HepG2 (cell line): ENCODE measurements around the gene PDGFA. TPM values are rescaled to one million over a fixed set of nuclear protein-coding genes. Genes with fewer than 3 reads are reported as not detected.

Experiments
- AHDC1 ChIP-seq: sonication (generic); formaldehyde crosslinking; IDR thresholded peaks from 2 replicates; pipeline ENCODE4 v1.5.1; 2020; ENCODE audit warnings: mild to moderate bottlenecking, missing genetic modification reagents, borderline replicate concordance
- ATRX ChIP-seq: sonication (generic); formaldehyde crosslinking; IDR thresholded peaks from 2 replicates; pipeline ENCODE4 v1.4.0; 2020; ENCODE audit warnings: missing genetic modification reagents, borderline replicate concordance
- KDM2A ChIP-seq: sonication (generic); formaldehyde crosslinking; IDR thresholded peaks from 2 replicates; pipeline ENCODE4 v1.4.0; 2020; ENCODE audit warnings: low read depth, missing genetic modification reagents, borderline replicate concordance
- MYNN ChIP-seq: sonication (generic); formaldehyde crosslinking; IDR thresholded peaks from 2 replicates; pipeline ENCODE4 v1.4.0; 2020; ENCODE audit warnings: mild to moderate bottlenecking, low read depth, missing genetic modification reagents
- PTBP1 ChIP-seq: fragments of 200-400 bp; formaldehyde crosslinking; IDR thresholded peaks from 2 replicates; pipeline ENCODE4 v1.6.1; 2018; ENCODE audit warnings: low read length, low read depth; ENCODE audit not compliant: poor library complexity, severe bottlenecking
- REST ChIP-seq, 2 experiments: IDR thresholded peaks; 2 replicates each; pipeline ENCODE4 v1.6.1; 2011 to 2012; ENCODE audit warnings: low read length in 2 of 2, borderline replicate concordance in 1 of 2, low read depth in 1 of 2, mild to moderate bottlenecking in 1 of 2, moderate library complexity in 1 of 2
- SCMH1 ChIP-seq: sonication (generic); formaldehyde crosslinking; IDR thresholded peaks from 2 replicates; pipeline ENCODE4 v1.9.0; 2021; ENCODE audit warnings: missing genetic modification reagents, mild to moderate bottlenecking, borderline replicate concordance
- SYNCRIP ChIP-seq: fragments of 200-400 bp; formaldehyde crosslinking; IDR thresholded peaks from 2 replicates; pipeline ENCODE4 v1.6.1; 2018; ENCODE audit warnings: mild to moderate bottlenecking, low read depth, low read length; ENCODE audit not compliant: insufficient read depth
- TSC22D2 ChIP-seq: sonication (generic); formaldehyde crosslinking; IDR thresholded peaks from 2 replicates; pipeline ENCODE4 v1.5.1; 2020; ENCODE audit warnings: missing genetic modification reagents, mild to moderate bottlenecking, borderline replicate concordance
- ZFP41 ChIP-seq: sonication (generic); formaldehyde crosslinking; IDR thresholded peaks from 2 replicates; pipeline ENCODE4 v1.4.0; 2020; ENCODE audit warnings: mild to moderate bottlenecking, missing genetic modification reagents, borderline replicate concordance
- ZNF530 ChIP-seq: sonication (generic); formaldehyde crosslinking; IDR thresholded peaks from 2 replicates; pipeline ENCODE4 v1.5.0; 2020; ENCODE audit warnings: low read depth, mild to moderate bottlenecking, missing genetic modification reagents
- ZNF562 ChIP-seq: sonication (generic); formaldehyde crosslinking; IDR thresholded peaks from 2 replicates; pipeline ENCODE4 v1.8.0; 2022; ENCODE audit warnings: missing genetic modification reagents, borderline replicate concordance
- ZNF747 ChIP-seq: sonication (generic); formaldehyde crosslinking; IDR thresholded peaks from 2 replicates; pipeline ENCODE4 v1.8.1; 2023; ENCODE audit warnings: missing genetic modification reagents, mild to moderate bottlenecking, borderline replicate concordance
- ZNF761 ChIP-seq: sonication (generic); formaldehyde crosslinking; conservative IDR thresholded peaks from 2 replicates; pipeline ENCODE4 v1.4.0; 2020; ENCODE audit warnings: mild to moderate bottlenecking, missing genetic modification reagents
- ZNF773 ChIP-seq: sonication (generic); formaldehyde crosslinking; IDR thresholded peaks from 2 replicates; pipeline ENCODE4 v1.4.0; 2020; ENCODE audit warnings: missing genetic modification reagents, borderline replicate concordance
- polyA plus RNA-seq, 8 experiments: library from polyadenylated mRNA; depleted of rRNA in 3 of 8; stranded (reverse) in 7 of 8; unstranded in 1 of 8; fragments of >200 nt; fragmentation: Illumina TruSeq in 4 of 8; extraction: Trizol in 4 of 8; gene quantifications; 2 replicates each; pipeline versions ENCODE4 v1.2.1 to v1.2.3, GENCODE V29; 2011 to 2016; ENCODE audit warnings: low read depth in 4 of 8, missing spikeins in 1 of 8, mixed read lengths in 1 of 8; ENCODE audit not compliant: insufficient read depth in 1 of 8
- total RNA-seq, 5 experiments: library from RNA; depleted of rRNA; stranded (reverse); fragments of >200 nt; fragmentation: Illumina TruSeq; extraction: Trizol; gene quantifications; 2 replicates each; pipeline ENCODE4 v1.2.3, GENCODE V29; 2016; ENCODE audit warnings: low read depth in 1 of 5
- TF ChIP-seq, protein P1 (sequence below): sonication (generic); formaldehyde crosslinking; conservative IDR thresholded peaks from 2 replicates; pipeline ENCODE4 v1.8.1; 2023; ENCODE audit warnings: missing genetic modification reagents

PDGFA gene
- total and polyA plus RNA-seq, 2 of the 13 experiments (the other 11 are each of a cell fraction or from before 2014, with no cell fraction given): 1.5 to 3.4 TPM

DNA sequence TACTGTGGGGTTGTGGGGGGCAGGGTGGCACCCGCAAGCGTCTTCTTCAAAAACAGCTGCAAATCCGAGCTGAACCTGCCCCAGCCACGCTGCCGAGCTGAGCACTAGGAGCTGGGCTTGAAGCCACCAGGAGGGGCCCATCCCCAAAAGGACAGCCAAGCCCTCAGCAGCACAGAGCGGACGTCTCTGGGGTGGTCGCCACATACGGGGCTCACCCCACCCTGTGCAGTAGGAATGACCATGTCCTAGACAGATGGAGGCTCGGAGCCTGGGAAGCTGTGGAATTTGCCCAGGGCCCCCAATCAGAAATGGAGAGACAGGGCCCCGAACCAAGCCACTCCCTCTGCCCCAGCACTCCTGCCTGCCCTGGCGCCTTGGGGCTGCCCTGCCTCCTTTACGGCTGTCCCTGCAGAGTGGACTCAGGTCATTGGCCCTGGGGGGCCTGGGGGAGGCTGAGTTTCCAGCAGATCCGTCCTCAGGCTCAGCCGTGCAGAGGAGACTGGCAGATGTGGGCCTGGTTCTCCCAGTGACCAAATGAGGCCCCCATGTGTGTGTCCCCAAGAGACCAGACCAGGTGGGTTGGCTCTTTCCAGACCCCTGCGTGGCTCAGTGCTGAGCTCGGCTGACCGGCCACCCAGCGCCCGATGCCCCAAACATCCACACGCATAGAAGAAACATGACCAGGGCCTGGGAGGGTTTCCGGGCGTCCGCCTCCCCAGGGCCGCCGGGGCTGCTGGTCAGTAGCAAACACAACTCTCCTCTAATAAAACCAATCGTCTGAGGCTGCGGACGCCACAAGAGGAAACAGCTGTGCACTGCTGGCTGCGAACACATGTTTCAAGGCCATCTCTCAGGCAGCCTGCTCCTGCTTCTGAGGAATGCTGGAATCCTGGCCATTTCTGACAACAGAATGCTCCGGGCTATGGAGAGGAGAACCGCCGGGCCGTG is 54.9 kb downstream of the PDGFA start (continued):
- no peak for TF ChIP-seq AHDC1 (CRISPR knock-in tag)
- TF ChIP-seq PTBP1: no peak
- TF ChIP-seq SCMH1 (CRISPR knock-in tag): no peak
- TF ChIP-seq MYNN (CRISPR knock-in tag): no peak
- TF ChIP-seq ZNF773 (CRISPR knock-in tag): no peak
- TF ChIP-seq ATRX (CRISPR knock-in tag): no peak
- TF ChIP-seq KDM2A: 0 out of 2 replicates have a peak, but pooled peaks have one; percentile 7
- TF ChIP-seq, protein P1, sequence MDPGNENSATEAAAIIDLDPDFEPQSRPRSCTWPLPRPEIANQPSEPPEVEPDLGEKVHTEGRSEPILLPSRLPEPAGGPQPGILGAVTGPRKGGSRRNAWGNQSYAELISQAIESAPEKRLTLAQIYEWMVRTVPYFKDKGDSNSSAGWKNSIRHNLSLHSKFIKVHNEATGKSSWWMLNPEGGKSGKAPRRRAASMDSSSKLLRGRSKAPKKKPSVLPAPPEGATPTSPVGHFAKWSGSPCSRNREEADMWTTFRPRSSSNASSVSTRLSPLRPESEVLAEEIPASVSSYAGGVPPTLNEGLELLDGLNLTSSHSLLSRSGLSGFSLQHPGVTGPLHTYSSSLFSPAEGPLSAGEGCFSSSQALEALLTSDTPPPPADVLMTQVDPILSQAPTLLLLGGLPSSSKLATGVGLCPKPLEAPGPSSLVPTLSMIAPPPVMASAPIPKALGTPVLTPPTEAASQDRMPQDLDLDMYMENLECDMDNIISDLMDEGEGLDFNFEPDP (CRISPR knock-in tag): 0 out of 2 replicates have a peak, but pooled peaks have one; percentile 49
- no peak for TF ChIP-seq REST (IDR thresholded peaks at IDR 0.05; ENCODE audit: borderline replicate concordance in 1 of 2, low read depth in 1 of 2, low read length in 2 of 2)
- TF ChIP-seq ZNF761 (CRISPR knock-in tag): no peak
- no peak for TF ChIP-seq ZNF562 (CRISPR knock-in tag)
- no peak for TF ChIP-seq ZFP41 (CRISPR knock-in tag)
- no peak for TF ChIP-seq SYNCRIP
- TF ChIP-seq ZNF747 (CRISPR knock-in tag): no peak
- TF ChIP-seq ZNF530 (CRISPR knock-in tag): no peak
- TF ChIP-seq TSC22D2 (CRISPR knock-in tag): 0 out of 2 replicates have a peak, but pooled peaks have one; percentile 36
